ENCODE measurements around the gene FSIP1.
A peak's percentile ranks its signal among the peaks of the same experiment; 100 is the strongest.

FSIP1 gene

GRCh38 chr15:39672666-39673065, 110.0 kb downstream of the FSIP1 start:
- ChIA-PET POLR2A (no interaction called here), CTCF (interaction anchor here (1.7 kb wide), 1 partner anchor 84 kb away, joined by 5 read pairs; no protein-coding TSS in a partner anchor)
- TF ChIP-seq CTCF (IDR thresholded peaks at IDR 0.05; ENCODE audit: insufficient read depth, low read length, missing control alignments) = no peak
- peak; percentile 16 for DNase-seq (ENCODE audit: low read depth, low spot score)
- H3K4me3 ChIP-seq (ENCODE audit: low read depth, low read length) = no peak overlapping the region

GRCh38 chr15:39672184-39672583, 110.5 kb downstream of the FSIP1 start:
- CTCF ChIA-PET = interaction anchor here (1.7 kb wide), 1 partner anchor 85 kb away, joined by 5 read pairs; no protein-coding TSS in a partner anchor
- POLR2A ChIA-PET = no interaction called here
- no peak for TF ChIP-seq CTCF (IDR thresholded peaks at IDR 0.05; ENCODE audit: insufficient read depth, low read length, missing control alignments)
- no peak overlapping the region for H3K4me3 ChIP-seq (ENCODE audit: low read depth, low read length)
- DNase-seq (ENCODE audit: low read depth, low spot score) = no peak

GRCh38 chr15:39670687-39671086, 112.0 kb downstream of the FSIP1 start:
- H3K4me3 ChIP-seq (ENCODE audit: low read depth, low read length) = no peak overlapping the region
- DNase-seq (ENCODE audit: low read depth, low spot score) = no peak
- CTCF ChIA-PET = no interaction called here
- TF ChIP-seq CTCF (IDR thresholded peaks at IDR 0.05; ENCODE audit: insufficient read depth, low read length, missing control alignments) = no peak
- POLR2A ChIA-PET = no interaction called here

GRCh38 chr15:39669661-39670060, 113.0 kb downstream of the FSIP1 start:
- ChIA-PET CTCF (interaction anchor here (0.9 kb wide), 1 partner anchor 9 kb away, joined by 3 read pairs; no protein-coding TSS in a partner anchor), POLR2A (no interaction called here)
- no peak for TF ChIP-seq CTCF (IDR thresholded peaks at IDR 0.05; ENCODE audit: insufficient read depth, low read length, missing control alignments)
- DNase-seq (ENCODE audit: low read depth, low spot score) = no peak
- no peak overlapping the region for H3K4me3 ChIP-seq (ENCODE audit: low read depth, low read length)

- no peak for DNase-seq (ENCODE audit: low read depth, low spot score)
- TF ChIP-seq CTCF (IDR thresholded peaks at IDR 0.05; ENCODE audit: insufficient read depth, low read length, missing control alignments) = no peak
- POLR2A ChIA-PET = no interaction called here
- H3K4me3 ChIP-seq (ENCODE audit: low read depth, low read length) = no peak overlapping the region
- CTCF ChIA-PET = interaction anchor here (0.6 to 0.9 kb wide), 2 partner anchors 9 to 87 kb away, joined by 3 read pairs; no protein-coding TSS in a partner anchor
Observed at GRCh38 chr15:39669241-39669640, 113.4 kb downstream of the FSIP1 start.

GRCh38 chr15:39668457-39668856, 114.2 kb downstream of the FSIP1 start:
- CTCF ChIA-PET = interaction anchor here (0.6 kb wide), 2 partner anchors 64 to 88 kb away, joined by 3 read pairs; no protein-coding TSS in a partner anchor
- DNase-seq (ENCODE audit: low read depth, low spot score) = no peak
- H3K4me3 ChIP-seq (ENCODE audit: low read depth, low read length) = no peak overlapping the region
- POLR2A ChIA-PET = no interaction called here
- TF ChIP-seq CTCF (IDR thresholded peaks at IDR 0.05; ENCODE audit: insufficient read depth, low read length, missing control alignments) = no peak
